Astrocyte (in vitro differentiated cells and primary cell): ENCODE data around the gene ZSWIM4.

Experiments used
- CTCF ChIP-seq: IDR thresholded peaks from 2 replicates; pipeline ENCODE4 v1.5.1; 2011; ENCODE audit warnings: low read depth, mild to moderate bottlenecking, inconsistent platforms, low read length, moderate library complexity; ENCODE audit not compliant: insufficient read depth
- EZH2 ChIP-seq: IDR thresholded peaks from 2 replicates; pipeline ENCODE4 v1.6.1; 2012; ENCODE audit warnings: mild to moderate bottlenecking, low read length, inconsistent platforms; ENCODE audit not compliant: insufficient read depth

- TF ChIP-seq CTCF (no peak), EZH2 (no peak)
These were observed 46.1 kb downstream of the ZSWIM4 start for GRCh38 chr19:13841086-13841961.
